Common myeloid progenitor, CD34-positive (primary cell): Measurements from ENCODE around the gene GPN1.

ENCODE experiments used
- CTCF ChIA-PET: fragments of 350-600 bp; sonication (Branson Sonifier 250); formaldehyde crosslinking; loops from one replicate; lab custom pipeline; 2021; ENCODE audit warnings: antibody characterized with exemption; lab: Charles Lee
- POLR2A ChIA-PET: fragments of 350-600 bp; sonication (Branson Sonifier 250); formaldehyde crosslinking; loops from one replicate; lab custom pipeline; 2021; ENCODE audit warnings: antibody characterized with exemption; lab: Charles Lee
- DNase-seq, 3 donors: peaks; one replicate each; pipeline versions ENCODE4 v3.0.0 to v3.0.0-alpha.2; 2013
- H3K27ac ChIP-seq, 2 experiments: 1 replicate in 1 of 2; 2 replicates in 1 of 2; pipeline ENCODE4 v1.7.0; 2013; ENCODE audit warnings: inconsistent platforms in 2 of 2, low read length in 2 of 2, mild to moderate bottlenecking in 2 of 2, low read depth in 1 of 2, moderate library complexity in 1 of 2; ENCODE audit not compliant: severe bottlenecking in 2 of 2, insufficient read depth in 1 of 2, poor library complexity in 1 of 2
- H3K27me3 ChIP-seq, 5 experiments: replicated peaks in 2 of 5; 1 replicate in 3 of 5; 2 replicates in 2 of 5; pipeline versions ENCODE4 v1.6.1 to v1.7.0; 2013; ENCODE audit warnings: low read length in 4 of 5, mild to moderate bottlenecking in 2 of 5, moderate library complexity in 2 of 5, inconsistent platforms in 1 of 5; ENCODE audit not compliant: insufficient read depth in 5 of 5, control insufficient read depth in 4 of 5
- H3K36me3 ChIP-seq, 4 experiments: 1 replicate in 2 of 4; 2 replicates in 2 of 4; pipeline versions ENCODE4 v1.6.1 to v1.7.0; 2013; ENCODE audit warnings: low read length in 3 of 4, control low read depth in 1 of 4, mild to moderate bottlenecking in 1 of 4; ENCODE audit not compliant: control insufficient read depth in 4 of 4, insufficient read depth in 4 of 4
- H3K4me1 ChIP-seq, 4 experiments: 1 replicate in 3 of 4; 2 replicates in 1 of 4; pipeline versions ENCODE4 v1.6.1 to v1.7.1; 2013; ENCODE audit warnings: low read length in 3 of 4, mild to moderate bottlenecking in 3 of 4, control low read depth in 1 of 4, inconsistent platforms in 1 of 4, moderate library complexity in 1 of 4; ENCODE audit not compliant: control insufficient read depth in 4 of 4, insufficient read depth in 4 of 4; ENCODE audit errors: control extremely low read depth in 1 of 4
- H3K4me3 ChIP-seq, 7 experiments: 1 replicate in 4 of 7; 2 replicates in 3 of 7; pipeline versions ENCODE4 v1.5.1 to v1.7.0; 2013; ENCODE audit warnings: mild to moderate bottlenecking in 7 of 7, low read length in 6 of 7, moderate library complexity in 6 of 7, inconsistent platforms in 2 of 7, low read depth in 2 of 7, control low read depth in 1 of 7; ENCODE audit not compliant: insufficient read depth in 4 of 7, control insufficient read depth in 1 of 7; ENCODE audit errors: extremely low read depth in 1 of 7
- H3K9me3 ChIP-seq, 5 experiments: 1 replicate in 4 of 5; 2 replicates in 1 of 5; pipeline versions ENCODE4 v1.6.1 to v1.7.1; 2013; ENCODE audit warnings: low read length in 4 of 5, mild to moderate bottlenecking in 2 of 5, inconsistent platforms in 1 of 5, low read depth in 1 of 5, moderate library complexity in 1 of 5; ENCODE audit not compliant: control insufficient read depth in 4 of 5, insufficient read depth in 2 of 5; ENCODE audit errors: control extremely low read depth in 1 of 5
- whole genome bisulfite sequencing: methylation state at CpG from one replicate; pipeline ENCODE4 v1.1.5; 2013; ENCODE audit not compliant: insufficient coverage; 5-methylcytosine and 5-hydroxymethylcytosine counted together

The GPN1 gene

DNA sequence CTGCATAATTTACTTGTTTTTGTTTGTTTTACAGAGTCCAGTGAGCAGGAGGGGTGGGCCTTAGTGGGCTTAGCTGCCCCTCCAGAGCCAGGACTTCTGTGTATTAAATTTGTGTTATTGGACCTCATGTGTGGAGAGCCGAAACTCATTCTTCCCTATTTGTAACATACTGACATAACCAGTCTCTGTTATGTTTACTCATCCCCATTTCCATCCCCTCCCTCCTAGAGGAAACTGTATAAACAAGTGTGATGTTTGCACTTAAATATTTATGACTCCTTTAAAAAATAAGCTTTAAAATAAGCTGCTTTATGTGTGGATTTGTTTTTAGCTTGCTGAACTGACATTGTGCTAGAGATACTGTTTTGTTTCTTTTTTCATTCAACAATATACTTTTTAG lies 32.2 kb upstream of the GPN1 start:
- Histone ChIP-seq H3K9me3 (peaks cover 0 to 26% (median 20%) of the 10 kb centered on the region in 5 experiments), H3K27me3 (no peaks in the 10 kb centered on the region), H3K4me1 (no peaks in the 10 kb centered on the region), H3K4me3 (no peak overlapping the region), H3K36me3 (peaks cover 8 to 43% (median 19%) of the 10 kb centered on the region in 4 experiments), H3K27ac (no peak overlapping the region)
- WGBS = no CpG with 5 or more reads among the region's 1 CpG
- no peak for DNase-seq
- CTCF ChIA-PET = interaction anchor here (1.7 kb wide), 1 partner anchor 11 kb away, joined by 5 read pairs; no protein-coding TSS in a partner anchor
- POLR2A ChIA-PET = no interaction called here

DNA sequence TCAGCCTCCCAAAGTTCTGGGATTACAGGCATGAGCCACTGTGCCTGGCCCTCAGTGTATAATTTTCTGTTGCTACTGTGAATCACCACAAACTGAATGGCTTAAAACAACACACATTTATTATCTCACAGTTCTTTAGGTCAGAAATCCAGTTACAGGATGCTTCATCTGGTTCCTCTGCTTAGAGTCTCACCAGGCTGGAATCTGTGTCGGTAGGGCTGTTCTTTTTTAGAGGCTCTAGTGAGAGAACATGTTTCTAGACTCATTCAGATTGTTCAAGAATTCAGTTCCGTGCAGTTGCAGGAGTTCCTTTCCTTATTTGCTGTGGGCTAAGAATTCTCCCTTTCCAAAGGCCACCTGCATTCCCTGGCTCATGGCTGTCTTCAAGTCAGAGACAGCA lies 22.2 kb upstream of the GPN1 start:
- Histone ChIP-seq H3K27ac (no peak overlapping the region), H3K36me3 (peaks cover 19 to 71% (median 47%) of the 10 kb centered on the region in 4 experiments), H3K27me3 (no peaks in the 10 kb centered on the region), H3K4me3 (no peak overlapping the region), H3K4me1 (no peaks in the 10 kb centered on the region), H3K9me3 (no peaks in the 10 kb centered on the region)
- POLR2A ChIA-PET = no interaction called here
- WGBS = 94% methylated on average over 2 of the region's 2 CpGs
- no peak for DNase-seq
- CTCF ChIA-PET = no interaction called here

DNA sequence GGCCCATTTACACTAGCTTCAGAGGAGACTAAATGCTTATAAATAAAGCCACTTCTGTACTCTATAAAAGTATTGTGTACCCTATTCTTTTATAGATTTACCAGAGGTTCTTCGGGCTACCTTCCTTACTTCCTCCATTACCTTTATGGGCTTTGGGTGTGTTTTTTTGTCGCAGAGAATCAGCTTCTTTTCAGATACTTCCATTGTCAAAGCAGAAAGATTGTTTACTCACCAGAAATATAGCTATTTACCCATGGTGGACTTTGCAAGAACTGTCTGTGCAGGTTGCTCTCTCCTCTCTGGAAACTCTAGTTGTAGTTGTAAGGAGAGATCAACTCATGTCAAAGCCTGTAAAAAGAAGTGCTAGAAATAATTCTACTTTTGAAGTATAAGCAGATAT lies 14.9 kb upstream of the GPN1 start:
- no peaks in the 10 kb centered on the region for H3K27me3 ChIP-seq
- CTCF ChIA-PET = interaction anchor here (0.5 kb wide), 1 partner anchor 815 kb away, joined by 3 read pairs; no protein-coding TSS in a partner anchor
- POLR2A ChIA-PET = no interaction called here
- H3K36me3 ChIP-seq = peaks cover 14 to 59% (median 41%) of the 10 kb centered on the region in 4 experiments
- H3K4me1 ChIP-seq = no peaks in the 10 kb centered on the region
- no peak for DNase-seq
- no peak overlapping the region for H3K27ac ChIP-seq
- H3K9me3 ChIP-seq = no peaks in the 10 kb centered on the region
- WGBS = no CpG with 5 or more reads among the region's 2 CpGs
- no peak overlapping the region for H3K4me3 ChIP-seq

DNA sequence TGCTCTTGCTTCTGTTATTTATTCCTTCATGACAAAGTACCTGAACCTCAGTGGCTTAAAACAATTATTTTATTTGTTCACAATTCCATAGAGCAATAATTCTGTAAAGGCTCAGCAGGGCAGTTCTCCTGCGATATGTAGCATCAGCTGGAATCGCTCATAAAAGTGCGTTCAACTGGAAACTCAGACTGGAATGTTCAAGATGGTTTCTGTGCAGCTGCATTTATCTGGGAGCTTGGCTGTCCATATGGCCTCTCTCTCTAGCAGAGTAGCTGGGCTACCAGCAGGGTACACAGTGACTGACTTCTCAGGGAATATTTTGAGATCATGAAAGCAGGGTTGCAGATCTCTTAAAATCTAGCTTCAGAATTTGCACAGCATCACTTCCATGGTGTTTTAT lies 13.5 kb upstream of the GPN1 start:
- CTCF ChIA-PET = interaction anchor here (1.4 kb wide), 1 partner anchor 12 kb away, joined by 4 read pairs; no protein-coding TSS in a partner anchor
- POLR2A ChIA-PET = no interaction called here
- DNase-seq = no peak
- WGBS = 96% methylated on average over 3 of the region's 3 CpGs
- Histone ChIP-seq H3K4me3 (no peak overlapping the region), H3K9me3 (no peaks in the 10 kb centered on the region), H3K36me3 (peaks cover 14 to 61% (median 42%) of the 10 kb centered on the region in 4 experiments), H3K27me3 (no peaks in the 10 kb centered on the region), H3K27ac (no peak overlapping the region), H3K4me1 (no peaks in the 10 kb centered on the region)

DNA sequence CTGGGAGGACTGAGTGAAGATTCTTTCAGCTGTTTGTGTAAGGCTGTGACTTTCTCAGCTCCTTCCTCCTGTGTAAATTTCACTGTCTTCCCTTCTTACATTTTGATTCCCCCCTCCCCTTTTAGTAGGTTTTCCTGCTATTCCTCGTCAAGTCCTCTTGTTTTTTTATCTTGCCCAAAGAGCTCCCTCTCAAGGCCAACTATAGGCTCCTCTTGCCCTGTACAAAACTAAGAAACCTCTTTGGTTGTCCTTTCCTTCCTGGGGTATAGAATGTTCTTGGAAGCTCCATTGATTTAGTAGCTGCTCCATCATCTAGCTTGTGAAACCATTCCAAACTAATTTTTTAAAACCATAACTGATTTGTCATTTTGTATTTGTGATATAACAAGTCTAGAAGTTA lies 7.3 kb upstream of the GPN1 start:
- no peak for DNase-seq
- Histone ChIP-seq H3K36me3 (peaks cover 25 to 72% (median 48%) of the 10 kb centered on the region in 4 experiments), H3K27me3 (no peaks in the 10 kb centered on the region), H3K4me3 (no peak overlapping the region), H3K4me1 (peaks cover 2 to 8% (median 6%) of the 10 kb centered on the region in 4 experiments), H3K9me3 (no peaks in the 10 kb centered on the region), H3K27ac (no peak overlapping the region)
- CTCF ChIA-PET = interaction anchor here (0.6 to 1.5 kb wide), 6 partner anchors 10 to 379 kb away, joined by 3 read pairs; no protein-coding TSS in a partner anchor
- no CpG with 5 or more reads among the region's 1 CpG for WGBS
- POLR2A ChIA-PET = interaction anchor here (0.6 kb wide), 1 partner anchor 94 kb away, joined by 4 read pairs; no protein-coding TSS in a partner anchor

DNA sequence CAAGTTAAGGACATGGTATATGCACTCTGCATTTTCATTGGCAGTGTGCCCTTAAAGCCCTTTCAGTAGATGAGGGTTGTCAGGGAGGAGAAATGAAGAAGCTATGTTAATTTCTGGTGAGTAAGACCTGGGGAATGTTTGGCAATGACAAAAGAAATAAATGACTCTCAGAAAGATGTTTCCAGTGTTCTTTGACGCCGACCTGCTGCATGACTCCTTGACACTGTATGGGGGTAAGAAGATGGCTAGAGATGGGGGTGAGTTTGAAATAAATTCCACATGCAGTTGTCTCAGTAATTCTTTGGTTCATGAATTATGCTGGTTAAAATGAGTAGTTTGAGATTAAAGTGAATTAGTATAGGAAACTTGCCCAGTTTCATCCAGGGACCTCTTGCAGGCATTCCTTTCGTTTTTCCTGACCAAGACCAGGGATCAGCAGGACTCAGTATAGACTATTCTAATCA lies 5.9 kb upstream of the GPN1 start:
- Histone ChIP-seq H3K36me3 (peaks cover 20 to 58% (median 37%) of the 10 kb centered on the region in 4 experiments), H3K4me1 (peaks cover 9 to 22% (median 20%) of the 10 kb centered on the region in 4 experiments), H3K4me3 (no peak overlapping the region), H3K27ac (no peak overlapping the region), H3K9me3 (no peaks in the 10 kb centered on the region), H3K27me3 (no peaks in the 10 kb centered on the region)
- ChIA-PET CTCF (interaction anchor here (1.2 kb wide), 1 partner anchor 161 kb away, joined by 3 read pairs; no protein-coding TSS in a partner anchor), POLR2A (no interaction called here)
- DNase-seq = no peak
- 100% methylated on average over 2 of the region's 3 CpGs for WGBS

DNA sequence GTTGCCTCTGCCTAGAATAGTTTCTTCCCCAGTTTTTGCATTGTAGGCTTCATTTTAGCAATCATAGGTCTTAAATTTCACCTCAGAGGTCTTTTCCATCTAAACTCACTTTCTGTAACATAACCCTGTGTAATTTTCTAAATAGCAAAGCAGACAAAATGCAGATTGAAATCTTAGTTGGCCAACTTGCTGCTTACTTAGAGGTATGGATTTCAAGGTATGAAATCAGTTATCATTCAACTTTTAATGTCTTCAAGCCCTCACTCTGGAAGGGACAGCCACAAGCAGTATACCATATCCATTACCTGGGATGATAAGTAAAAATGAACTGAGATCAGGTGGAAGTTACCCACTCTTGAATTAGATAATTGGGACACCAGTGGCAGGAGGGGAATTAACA lies 3.9 kb upstream of the GPN1 start:
- DNase-seq = no peak
- peaks cover 17 to 34% (median 32%) of the 10 kb centered on the region in 4 experiments for H3K4me1 ChIP-seq
- ChIA-PET POLR2A (no interaction called here), CTCF (interaction anchor here (1.1 kb wide), 1 partner anchor 22 kb away, joined by 3 read pairs; no protein-coding TSS in a partner anchor)
- no peaks in the 10 kb centered on the region for H3K9me3 ChIP-seq
- H3K27ac ChIP-seq = no peak overlapping the region
- peaks cover 17 to 43% (median 31%) of the 10 kb centered on the region in 4 experiments for H3K36me3 ChIP-seq
- H3K27me3 ChIP-seq = no peaks in the 10 kb centered on the region
- no peak overlapping the region for H3K4me3 ChIP-seq
